Mesenchymal stem cell (in vitro differentiated cells and primary cell): ENCODE data around the gene ACOT7.
A peak's percentile ranks its signal among the peaks of the same experiment; 100 is the strongest.

Experiments
- DNase-seq: peaks from one replicate; pipeline ENCODE4 v3.0.0-alpha.2; 2013
- H2AFZ ChIP-seq: one replicate; pipeline ENCODE4 v1.6.1; 2013; ENCODE audit warnings: low read depth, mild to moderate bottlenecking, control low read depth, inconsistent platforms, low read length, moderate library complexity
- H2AK5ac ChIP-seq: 2 replicates; pipeline ENCODE4 v1.6.1; 2013; ENCODE audit warnings: low read length, moderate library complexity, mild to moderate bottlenecking, inconsistent platforms; ENCODE audit not compliant: severe bottlenecking
- H2BK120ac ChIP-seq: one replicate; pipeline ENCODE4 v1.6.1; 2013; ENCODE audit warnings: low read depth, mild to moderate bottlenecking, inconsistent platforms, low read length, moderate library complexity
- H2BK12ac ChIP-seq, 2 experiments: one replicate each; pipeline ENCODE4 v1.6.1; 2013; ENCODE audit warnings: inconsistent platforms in 2 of 2, low read length in 2 of 2, mild to moderate bottlenecking in 2 of 2, moderate library complexity in 2 of 2, control low read depth in 1 of 2
- H2BK15ac ChIP-seq: one replicate; pipeline ENCODE4 v1.6.1; 2013; ENCODE audit warnings: mild to moderate bottlenecking, low read depth, inconsistent platforms; ENCODE audit not compliant: poor library complexity, severe bottlenecking
- H2BK5ac ChIP-seq: 2 replicates; pipeline ENCODE4 v1.6.1; 2013; ENCODE audit warnings: low read depth, mild to moderate bottlenecking, low read length, control low read depth, inconsistent platforms; ENCODE audit not compliant: poor library complexity, severe bottlenecking
- H3K14ac ChIP-seq, 2 experiments: one replicate each; pipeline ENCODE4 v1.6.1; 2013; ENCODE audit warnings: inconsistent platforms in 2 of 2, low read length in 2 of 2, control low read depth in 1 of 2, mild to moderate bottlenecking in 1 of 2, moderate library complexity in 1 of 2
- H3K18ac ChIP-seq, 2 experiments: one replicate each; pipeline ENCODE4 v1.6.1; 2013; ENCODE audit warnings: inconsistent platforms in 2 of 2, low read length in 2 of 2, control low read depth in 1 of 2, low read depth in 1 of 2, mild to moderate bottlenecking in 1 of 2
- H3K23ac ChIP-seq, 2 experiments: one replicate each; pipeline ENCODE4 v1.6.1; 2013; ENCODE audit warnings: inconsistent platforms in 2 of 2, low read length in 2 of 2, mild to moderate bottlenecking in 2 of 2, moderate library complexity in 2 of 2, control low read depth in 1 of 2
- H3K27ac ChIP-seq: 2 replicates; pipeline ENCODE4 v1.5.1; 2013; ENCODE audit warnings: mild to moderate bottlenecking, moderate library complexity, low read length, control low read depth, inconsistent platforms; ENCODE audit not compliant: poor library complexity, severe bottlenecking
- H3K27me3 ChIP-seq, 2 experiments: 2 replicates each; pipeline versions ENCODE4 v1.6.1 to v1.7.0; 2013; ENCODE audit warnings: low read length in 2 of 2, mild to moderate bottlenecking in 2 of 2, moderate library complexity in 2 of 2, control low read depth in 1 of 2, inconsistent platforms in 1 of 2; ENCODE audit not compliant: control insufficient read depth in 1 of 2, insufficient read depth in 1 of 2
- H3K36me3 ChIP-seq, 2 experiments: 2 replicates each; pipeline versions ENCODE4 v1.6.1 to v1.7.0; 2013; ENCODE audit warnings: low read length in 2 of 2, control low read depth in 1 of 2, inconsistent platforms in 1 of 2, low read depth in 1 of 2, mild to moderate bottlenecking in 1 of 2; ENCODE audit not compliant: insufficient read depth in 2 of 2, control insufficient read depth in 1 of 2
- H3K4ac ChIP-seq, 2 experiments: one replicate each; pipeline ENCODE4 v1.6.1; 2013; ENCODE audit warnings: inconsistent platforms in 2 of 2, low read length in 2 of 2, mild to moderate bottlenecking in 2 of 2, moderate library complexity in 2 of 2, control low read depth in 1 of 2, low read depth in 1 of 2
- H3K4me1 ChIP-seq: 2 replicates; pipeline ENCODE4 v1.6.1; 2013; ENCODE audit warnings: low read depth, low read length, control low read depth; ENCODE audit not compliant: control insufficient read depth, insufficient read depth
- H3K4me2 ChIP-seq: 2 replicates; pipeline ENCODE4 v1.6.1; 2013; ENCODE audit warnings: low read length, mild to moderate bottlenecking, inconsistent platforms; ENCODE audit not compliant: poor library complexity, severe bottlenecking
- H3K4me3 ChIP-seq, 2 experiments: 2 replicates each; pipeline versions ENCODE4 v1.5.1 to v1.7.0; 2013; ENCODE audit warnings: low read length in 2 of 2, mild to moderate bottlenecking in 2 of 2, control low read depth in 1 of 2, low read depth in 1 of 2; ENCODE audit not compliant: insufficient read depth in 1 of 2
- H3K79me1 ChIP-seq: replicated peaks from 2 replicates; pipeline ENCODE4 v1.6.1; 2013; ENCODE audit warnings: mild to moderate bottlenecking, control low read depth, low read length, inconsistent platforms; ENCODE audit not compliant: poor library complexity, severe bottlenecking
- H3K9ac ChIP-seq: 2 replicates; pipeline ENCODE4 v1.7.0; 2013; ENCODE audit warnings: mild to moderate bottlenecking, low read length, moderate library complexity
- H3K9me3 ChIP-seq: 2 replicates; pipeline ENCODE4 v1.7.0; 2013; ENCODE audit warnings: mild to moderate bottlenecking, low read length; ENCODE audit not compliant: control insufficient read depth
- H4K8ac ChIP-seq: one replicate; pipeline ENCODE4 v1.6.1; 2013; ENCODE audit warnings: inconsistent platforms, mild to moderate bottlenecking, low read length, moderate library complexity
- H4K91ac ChIP-seq: one replicate; pipeline ENCODE4 v1.6.1; 2013; ENCODE audit warnings: mild to moderate bottlenecking, low read length, inconsistent platforms
- WGBS: methylation state at CpG from one replicate; pipeline ENCODE4 v1.1.7; 2013; ENCODE audit warnings: mixed read lengths; 5-methylcytosine and 5-hydroxymethylcytosine counted together

Gene ACOT7

GRCh38 chr1:6419397-6419803 is 25.8 kb upstream of the ACOT7 start:
- Histone ChIP-seq H2AFZ (no peak overlapping the region), H3K36me3 (no peaks in the 10 kb centered on the region), H3K27me3 (peaks cover 79 to 91% of the 10 kb centered on the region in 2 experiments), H3K79me1 (no peaks in the 10 kb centered on the region), H4K91ac (no peak overlapping the region), H2BK15ac (no peak overlapping the region), H3K4ac (no peak overlapping the region), H4K8ac (no peak overlapping the region), H3K4me3 (peak overlapping the region in 1 of 2 experiments; percentile 45), H3K9ac (no peak overlapping the region), H3K23ac (no peak overlapping the region), H3K27ac (no peak overlapping the region), H3K18ac (no peak overlapping the region), H2BK12ac (no peak overlapping the region), H3K4me2 (peak overlapping the region; percentile 61), H2AK5ac (no peak overlapping the region), H3K14ac (no peak overlapping the region), H3K9me3 (no peaks in the 10 kb centered on the region), H3K4me1 (peaks cover 35% of the 10 kb centered on the region), H2BK5ac (no peak overlapping the region), H2BK120ac (no peak overlapping the region)
- WGBS: 1% methylated on average over 34 of the region's 48 CpGs
- DNase-seq: no peak

- peaks cover 36% of the 10 kb centered on the region for H3K4me1 ChIP-seq
- no peak overlapping the region for H3K4me2 ChIP-seq
- H3K23ac ChIP-seq: peak overlapping the region in 1 of 2 experiments; percentile 80
- H3K18ac ChIP-seq: no peak overlapping the region
- H3K27me3 ChIP-seq: peaks cover 73 to 88% of the 10 kb centered on the region in 2 experiments
- H3K36me3 ChIP-seq: no peaks in the 10 kb centered on the region
- H3K9me3 ChIP-seq: no peaks in the 10 kb centered on the region
- no peak for DNase-seq
- H2AFZ ChIP-seq: no peak overlapping the region
- H4K8ac ChIP-seq: no peak overlapping the region
- no peak overlapping the region for H2BK5ac ChIP-seq
- H4K91ac ChIP-seq: no peak overlapping the region
- no peak overlapping the region for H2AK5ac ChIP-seq
- no peak overlapping the region for H2BK12ac ChIP-seq
- H3K79me1 ChIP-seq: no peaks in the 10 kb centered on the region
- no peak overlapping the region for H3K27ac ChIP-seq
- 17% methylated on average over 63 of the region's 69 CpGs for WGBS
- no peak overlapping the region for H3K14ac ChIP-seq
- H2BK120ac ChIP-seq: no peak overlapping the region
- H3K9ac ChIP-seq: no peak overlapping the region
- H3K4ac ChIP-seq: no peak overlapping the region
- no peak overlapping the region for H2BK15ac ChIP-seq
- no peak overlapping the region for H3K4me3 ChIP-seq
Measured at GRCh38 chr1:6418668-6419396, 25.3 kb upstream of the ACOT7 start.

- H3K4me1 ChIP-seq: peaks cover 28% of the 10 kb centered on the region
- H2BK120ac ChIP-seq: no peak overlapping the region
- H3K27ac ChIP-seq: no peak overlapping the region
- no peak overlapping the region for H2AK5ac ChIP-seq
- no peak overlapping the region for H2AFZ ChIP-seq
- no peak overlapping the region for H4K8ac ChIP-seq
- no peak overlapping the region for H2BK15ac ChIP-seq
- no peak overlapping the region for H2BK12ac ChIP-seq
- no peak overlapping the region for H3K9ac ChIP-seq
- H3K27me3 ChIP-seq: peaks cover 66 to 81% of the 10 kb centered on the region in 2 experiments
- no peak overlapping the region for H3K4ac ChIP-seq
- no peaks in the 10 kb centered on the region for H3K9me3 ChIP-seq
- 88% methylated on average over 7 of the region's 8 CpGs for WGBS
- H3K4me2 ChIP-seq: no peak overlapping the region
- no peak overlapping the region for H2BK5ac ChIP-seq
- no peak for DNase-seq
- no peak overlapping the region for H3K4me3 ChIP-seq
- H3K23ac ChIP-seq: no peak overlapping the region
- H3K36me3 ChIP-seq: no peaks in the 10 kb centered on the region
- no peak overlapping the region for H3K18ac ChIP-seq
- peak overlapping the region in 1 of 2 experiments; percentile 26 for H3K14ac ChIP-seq
- no peaks in the 10 kb centered on the region for H3K79me1 ChIP-seq
- no peak overlapping the region for H4K91ac ChIP-seq
Measured at GRCh38 chr1:6417961-6418667, 24.5 kb upstream of the ACOT7 start.

GRCh38 chr1:6416906-6417305 is 23.3 kb upstream of the ACOT7 start:
- Histone ChIP-seq H4K91ac (no peak overlapping the region), H3K27ac (no peak overlapping the region), H3K27me3 (peaks cover 59 to 72% of the 10 kb centered on the region in 2 experiments), H4K8ac (no peak overlapping the region), H2AK5ac (no peak overlapping the region), H3K9ac (no peak overlapping the region), H3K4me1 (peaks cover 27% of the 10 kb centered on the region), H3K4me3 (no peak overlapping the region), H3K36me3 (no peaks in the 10 kb centered on the region), H3K79me1 (no peaks in the 10 kb centered on the region), H2BK120ac (no peak overlapping the region), H2AFZ (no peak overlapping the region), H2BK12ac (no peak overlapping the region), H3K14ac (no peak overlapping the region), H3K4ac (no peak overlapping the region), H2BK5ac (no peak overlapping the region), H2BK15ac (no peak overlapping the region), H3K18ac (no peak overlapping the region), H3K4me2 (no peak overlapping the region), H3K23ac (no peak overlapping the region), H3K9me3 (no peaks in the 10 kb centered on the region)
- 86% methylated on average over 5 of the region's 5 CpGs for WGBS
- no peak for DNase-seq
